Trophoblast cell (in vitro differentiated cells and primary cell): ENCODE results near the gene ACSL6.

Experiments used
- DNase-seq, 2 donors: peaks; one replicate each; pipeline ENCODE4 v3.0.0-alpha.2; 2016
- H2AFZ ChIP-seq: 2 replicates; pipeline ENCODE4 v1.6.1; 2013; ENCODE audit warnings: low read length, moderate library complexity, mild to moderate bottlenecking; ENCODE audit not compliant: insufficient read depth, poor library complexity
- H2AK5ac ChIP-seq: 2 replicates; pipeline ENCODE4 v1.6.1; 2013; ENCODE audit warnings: mild to moderate bottlenecking, low read length
- H2BK120ac ChIP-seq: 2 replicates; pipeline ENCODE4 v1.6.1; 2013; ENCODE audit warnings: low read length, mild to moderate bottlenecking, moderate library complexity; ENCODE audit not compliant: insufficient read depth, poor library complexity
- H2BK12ac ChIP-seq: 2 replicates; pipeline ENCODE4 v1.6.1; 2013; ENCODE audit warnings: mild to moderate bottlenecking, low read length, moderate library complexity
- H2BK5ac ChIP-seq: 2 replicates; pipeline ENCODE4 v1.6.1; 2013; ENCODE audit warnings: low read length, low read depth, moderate library complexity, mild to moderate bottlenecking; ENCODE audit not compliant: poor library complexity
- H3K14ac ChIP-seq: 2 replicates; pipeline ENCODE4 v1.6.1; 2013; ENCODE audit warnings: mild to moderate bottlenecking, low read length
- H3K18ac ChIP-seq: 2 replicates; pipeline ENCODE4 v1.6.1; 2013; ENCODE audit warnings: mild to moderate bottlenecking, low read length
- H3K23ac ChIP-seq: 2 replicates; pipeline ENCODE4 v1.6.1; 2013; ENCODE audit warnings: low read length
- H3K27ac ChIP-seq: 2 replicates; pipeline ENCODE4 v1.5.1; 2013; ENCODE audit warnings: low read depth, mild to moderate bottlenecking, inconsistent platforms, low read length, moderate library complexity
- H3K27me3 ChIP-seq: 2 replicates; pipeline ENCODE4 v1.6.1; 2013; ENCODE audit warnings: inconsistent platforms, mild to moderate bottlenecking, low read length, moderate library complexity; ENCODE audit not compliant: insufficient read depth
- H3K36me3 ChIP-seq, 2 experiments: 1 replicate in 1 of 2; 2 replicates in 1 of 2; pipeline ENCODE4 v1.6.1; 2013; ENCODE audit warnings: low read length in 2 of 2, mild to moderate bottlenecking in 2 of 2, moderate library complexity in 1 of 2; ENCODE audit not compliant: insufficient read depth in 2 of 2, control insufficient read depth in 1 of 2
- H3K4ac ChIP-seq: 2 replicates; pipeline ENCODE4 v1.6.1; 2013; ENCODE audit warnings: low read depth, mild to moderate bottlenecking, low read length, moderate library complexity
- H3K4me1 ChIP-seq, 2 experiments: 1 replicate in 1 of 2; 2 replicates in 1 of 2; pipeline ENCODE4 v1.6.1; 2013; ENCODE audit warnings: low read length in 2 of 2, mild to moderate bottlenecking in 2 of 2, moderate library complexity in 1 of 2; ENCODE audit not compliant: insufficient read depth in 2 of 2, control insufficient read depth in 1 of 2
- H3K4me2 ChIP-seq: 2 replicates; pipeline ENCODE4 v1.6.1; 2013; ENCODE audit warnings: inconsistent platforms, mild to moderate bottlenecking, low read length, moderate library complexity
- H3K4me3 ChIP-seq: 2 replicates; pipeline ENCODE4 v1.5.1; 2013; ENCODE audit warnings: mild to moderate bottlenecking, low read depth, low read length, inconsistent platforms
- H3K79me1 ChIP-seq: one replicate; pipeline ENCODE4 v1.6.1; 2013; ENCODE audit warnings: low read length
- H3K79me2 ChIP-seq: 2 replicates; pipeline ENCODE4 v1.6.1; 2013; ENCODE audit warnings: low read length, mild to moderate bottlenecking; ENCODE audit not compliant: control insufficient read depth, insufficient read depth, poor library complexity
- H3K9ac ChIP-seq: 2 replicates; pipeline ENCODE4 v1.6.1; 2013; ENCODE audit warnings: mild to moderate bottlenecking, low read length
- H3K9me3 ChIP-seq: 2 replicates; pipeline ENCODE4 v1.6.1; 2013; ENCODE audit warnings: low read depth, mild to moderate bottlenecking, control low read depth, inconsistent platforms, low read length; ENCODE audit not compliant: insufficient read depth
- H4K12ac ChIP-seq: 2 replicates; pipeline ENCODE4 v1.6.1; 2013; ENCODE audit warnings: low read depth, mild to moderate bottlenecking, low read length, moderate library complexity
- H4K8ac ChIP-seq: 2 replicates; pipeline ENCODE4 v1.6.1; 2013; ENCODE audit warnings: low read depth, mild to moderate bottlenecking, low read length, moderate library complexity
- H4K91ac ChIP-seq: one replicate; pipeline ENCODE4 v1.6.1; 2013; ENCODE audit warnings: low read depth, mild to moderate bottlenecking, low read length, moderate library complexity
- WGBS: extraction: QIAGEN DNeasy Blood & Tissue Kit; methylation state at CpG from one replicate; pipeline ENCODE4 v1.1.7; 2013; ENCODE audit warnings: missing lambda C conversion rate; ENCODE audit not compliant: insufficient read length, insufficient coverage; ENCODE audit errors: extremely low coverage; 5-methylcytosine and 5-hydroxymethylcytosine counted together

Gene ACSL6

GRCh38 chr5:132021654-132022053, 10.2 kb upstream of the ACSL6 start:
- Histone ChIP-seq H3K27me3 (no peaks in the 10 kb centered on the region), H3K79me2 (no peaks in the 10 kb centered on the region), H3K4me1 (no peaks in the 10 kb centered on the region), H3K4ac (no peak overlapping the region), H3K4me3 (no peak overlapping the region), H2AK5ac (no peak overlapping the region), H2BK5ac (no peak overlapping the region), H3K36me3 (no peaks in the 10 kb centered on the region), H3K27ac (no peak overlapping the region), H3K4me2 (no peak overlapping the region), H3K9me3 (no peaks in the 10 kb centered on the region), H3K9ac (no peak overlapping the region), H2BK120ac (no peak overlapping the region), H2AFZ (no peak overlapping the region), H4K91ac (no peak overlapping the region), H2BK12ac (no peak overlapping the region), H4K8ac (no peak overlapping the region), H3K79me1 (no peaks in the 10 kb centered on the region), H4K12ac (no peak overlapping the region), H3K18ac (no peak overlapping the region), H3K14ac (no peak overlapping the region), H3K23ac (no peak overlapping the region)
- DNase-seq = no peak
- no CpG with 5 or more reads among the region's 2 CpGs for WGBS

GRCh38 chr5:132020568-132021339, 9.3 kb upstream of the ACSL6 start:
- Histone ChIP-seq H3K27ac (no peak overlapping the region), H2AFZ (no peak overlapping the region), H3K18ac (no peak overlapping the region), H3K27me3 (no peaks in the 10 kb centered on the region), H3K36me3 (no peaks in the 10 kb centered on the region), H2AK5ac (no peak overlapping the region), H3K9ac (no peak overlapping the region), H3K14ac (no peak overlapping the region), H4K8ac (no peak overlapping the region), H2BK5ac (no peak overlapping the region), H3K4me3 (no peak overlapping the region), H3K4me1 (no peaks in the 10 kb centered on the region), H3K23ac (no peak overlapping the region), H2BK120ac (no peak overlapping the region), H2BK12ac (no peak overlapping the region), H4K91ac (no peak overlapping the region), H3K4ac (no peak overlapping the region), H3K4me2 (no peak overlapping the region), H3K9me3 (no peaks in the 10 kb centered on the region), H4K12ac (no peak overlapping the region), H3K79me2 (no peaks in the 10 kb centered on the region), H3K79me1 (no peaks in the 10 kb centered on the region)
- peak in 1 of 2 donors; percentile 37 for DNase-seq
- no CpG with 5 or more reads among the region's 6 CpGs for WGBS

GRCh38 chr5:132019857-132020555, 8.5 kb upstream of the ACSL6 start:
- H2BK12ac ChIP-seq = no peak overlapping the region
- no peaks in the 10 kb centered on the region for H3K27me3 ChIP-seq

GRCh38 chr5:132019337-132019736, 7.9 kb upstream of the ACSL6 start:
- H3K14ac ChIP-seq = no peak overlapping the region
- no peak overlapping the region for H4K12ac ChIP-seq
- no peak overlapping the region for H4K8ac ChIP-seq
- H2AFZ ChIP-seq = no peak overlapping the region
- no peak overlapping the region for H2BK5ac ChIP-seq
- H3K4me1 ChIP-seq = no peaks in the 10 kb centered on the region
- no peaks in the 10 kb centered on the region for H3K79me1 ChIP-seq
- H3K27ac ChIP-seq = no peak overlapping the region
- no peak overlapping the region for H3K4me2 ChIP-seq
- no peak overlapping the region for H3K9ac ChIP-seq
- H2BK120ac ChIP-seq = no peak overlapping the region
- DNase-seq = no peak
- no peak overlapping the region for H3K23ac ChIP-seq
- no peak overlapping the region for H2BK12ac ChIP-seq
- H3K18ac ChIP-seq = no peak overlapping the region
- no peak overlapping the region for H3K4ac ChIP-seq
- H2AK5ac ChIP-seq = no peak overlapping the region
- H3K27me3 ChIP-seq = no peaks in the 10 kb centered on the region
- H3K36me3 ChIP-seq = no peaks in the 10 kb centered on the region
- no peaks in the 10 kb centered on the region for H3K79me2 ChIP-seq
- no peak overlapping the region for H4K91ac ChIP-seq
- H3K9me3 ChIP-seq = peaks cover 1% of the 10 kb centered on the region
- no peak overlapping the region for H3K4me3 ChIP-seq

More at GRCh38 chr5:132019857-132020555, 8.5 kb upstream of the ACSL6 start:
- Histone ChIP-seq H3K9me3 (no peaks in the 10 kb centered on the region), H3K23ac (no peak overlapping the region), H3K4ac (no peak overlapping the region), H3K9ac (no peak overlapping the region), H3K14ac (no peak overlapping the region), H3K18ac (no peak overlapping the region), H3K27ac (no peak overlapping the region), H3K79me1 (no peaks in the 10 kb centered on the region), H4K91ac (no peak overlapping the region), H2AK5ac (no peak overlapping the region), H3K36me3 (no peaks in the 10 kb centered on the region), H4K8ac (no peak overlapping the region), H4K12ac (no peak overlapping the region), H2AFZ (no peak overlapping the region), H2BK5ac (no peak overlapping the region), H3K4me3 (no peak overlapping the region), H3K4me2 (no peak overlapping the region), H3K79me2 (no peaks in the 10 kb centered on the region), H3K4me1 (no peaks in the 10 kb centered on the region), H2BK120ac (no peak overlapping the region)
- WGBS = no CpG with 5 or more reads among the region's 6 CpGs
- peak in 1 of 2 donors; percentile 12 for DNase-seq
